Ishikawa (cell line): ENCODE data around the gene NXN.

Experiments
- CEBPB ChIP-seq: IDR thresholded peaks from 2 replicates; pipeline ENCODE4 v1.6.1; 2012
- CREB1 ChIP-seq: IDR thresholded peaks from 2 replicates; pipeline ENCODE4 v1.6.1; 2012; ENCODE audit warnings: low read depth
- EGR1 ChIP-seq: IDR thresholded peaks from 2 replicates; pipeline ENCODE4 v1.6.1; 2012
- EP300 ChIP-seq: IDR thresholded peaks from 2 replicates; pipeline ENCODE4 v1.6.1; 2012; ENCODE audit warnings: borderline replicate concordance
- MAX ChIP-seq: IDR thresholded peaks from 2 replicates; pipeline ENCODE4 v1.6.1; 2012
- NFIC ChIP-seq: IDR thresholded peaks from 2 replicates; pipeline ENCODE4 v1.6.1; 2012
- RAD21 ChIP-seq: IDR thresholded peaks from 2 replicates; pipeline ENCODE4 v1.6.1; 2012; ENCODE audit warnings: low read depth
- REST ChIP-seq: IDR thresholded peaks from 2 replicates; pipeline ENCODE4 v1.6.1; 2012; ENCODE audit warnings: low read depth, mild to moderate bottlenecking
- TAF1 ChIP-seq: IDR thresholded peaks from 2 replicates; pipeline ENCODE4 v1.6.1; 2012; ENCODE audit warnings: low read depth, mild to moderate bottlenecking
- YY1 ChIP-seq: IDR thresholded peaks from 2 replicates; pipeline ENCODE4 v1.6.1; 2012; ENCODE audit warnings: low read depth
- ZBTB7A ChIP-seq: IDR thresholded peaks from 2 replicates; pipeline ENCODE4 v1.6.1; 2012; ENCODE audit warnings: low read depth

DNA sequence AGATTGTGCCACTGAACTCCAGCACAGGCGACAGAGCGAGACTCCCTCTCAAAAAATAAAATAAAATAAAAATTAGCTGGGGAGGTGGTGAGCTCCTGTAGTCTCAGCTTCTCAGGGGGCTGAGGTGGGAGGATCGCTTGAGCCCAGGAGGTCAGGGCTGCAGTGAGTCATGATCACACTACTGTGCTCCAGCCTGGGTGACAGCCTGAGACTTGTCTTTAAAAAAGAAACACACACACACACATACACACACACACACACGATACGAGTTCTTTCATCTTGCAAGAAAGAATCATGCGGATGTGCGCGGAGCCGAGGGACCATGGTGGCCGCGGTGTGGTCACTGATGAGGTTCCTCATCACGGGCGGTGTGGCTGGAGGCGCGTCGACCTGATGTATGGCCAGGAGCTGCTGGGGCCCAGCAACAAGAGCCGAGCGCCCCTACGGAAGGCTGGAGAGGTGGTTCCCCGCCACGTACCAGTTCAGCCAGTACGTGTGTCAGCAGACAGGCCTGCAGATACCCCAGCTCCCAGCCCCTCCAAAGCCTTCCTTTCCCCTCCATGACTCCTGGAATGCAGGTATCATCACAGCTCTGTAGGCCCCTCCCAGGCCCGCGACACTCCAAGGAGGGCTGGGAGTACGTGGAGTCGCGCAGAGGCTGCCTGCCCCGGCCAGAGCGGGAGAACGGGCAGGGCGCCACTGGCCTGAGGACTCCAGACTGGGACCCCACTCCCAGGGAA is 20.7 kb downstream of the NXN start:
- no peak for TF ChIP-seq MAX
- TF ChIP-seq EP300: no peak
- no peak for TF ChIP-seq NFIC
- TF ChIP-seq CEBPB: no peak
- TF ChIP-seq REST: no peak
- no peak for TF ChIP-seq CREB1
- TF ChIP-seq YY1: no peak
- no peak for TF ChIP-seq TAF1
- TF ChIP-seq EGR1: no peak
- no peak for TF ChIP-seq ZBTB7A
- no peak for TF ChIP-seq RAD21
